ENCODE data around the gene ABCF2. TPM values are rescaled to one million over a fixed set of nuclear protein-coding genes. Genes with fewer than 3 reads are reported as not detected.

Gene ABCF2
- total RNA-seq = 10 to 100 TPM; 17.2 to 37.8 (median 27.7) TPM
- 10 to 100 TPM; 27.1 to 47.5 TPM for polyA plus RNA-seq
- total RNA-seq = 13.5 reads per million, percentile 42 among the genes with 10 or more reads in this experiment

DNA sequence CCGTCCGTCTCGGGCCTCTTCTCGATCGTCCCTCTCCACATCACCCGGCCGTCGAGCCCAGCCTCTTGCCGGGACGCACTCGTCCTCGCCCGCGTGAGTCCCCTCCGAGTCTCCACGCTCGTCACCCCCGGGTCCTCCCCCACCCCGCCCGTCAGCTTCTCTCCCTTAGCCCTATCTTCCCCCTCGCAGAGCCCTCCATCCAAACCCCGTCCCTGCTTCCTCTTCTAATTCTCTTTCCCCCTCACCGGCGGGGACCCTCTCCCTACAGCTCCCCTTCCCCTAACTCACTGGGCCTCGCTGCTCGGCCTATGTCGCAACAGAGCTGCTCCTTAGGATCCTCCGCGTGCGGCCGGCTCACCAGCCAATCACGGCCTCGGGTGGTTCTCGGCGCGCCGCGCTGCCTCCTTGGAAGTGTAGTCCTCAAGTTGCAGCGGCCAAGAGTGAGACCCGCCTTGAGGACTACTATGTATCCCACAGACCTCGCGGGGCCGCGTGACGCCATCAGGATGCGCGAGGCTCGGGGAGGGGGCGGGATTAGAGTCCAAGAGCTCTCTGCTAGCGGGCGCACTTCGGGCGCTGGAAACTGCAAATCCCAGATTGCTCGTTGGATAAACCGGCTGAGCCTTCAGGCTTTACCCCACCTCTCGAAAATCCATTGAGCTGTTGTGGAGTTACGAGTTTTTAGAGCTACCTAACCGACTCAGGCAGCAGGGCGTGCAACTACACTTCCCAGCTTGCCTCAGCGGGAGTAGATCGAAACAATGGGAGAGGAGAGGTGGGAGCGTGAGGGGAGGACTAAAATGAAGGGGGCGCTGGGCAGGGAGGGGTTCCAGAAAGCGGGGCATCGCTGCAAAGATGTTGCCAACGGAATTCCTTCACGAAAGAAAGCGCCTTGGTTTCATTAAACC is at the start of gene ABCF2:
Gene ABCF2, minus strand, starts transcription at position 331 of the 908 bp plus-strand sequence. CDS start 747 bp downstream, outside the sequence.
- H3K27ac Mint-ChIP-seq = peak within 1 kb of the TSS; percentile 68 to 97 (median 95)
- Histone ChIP-seq H3K27me3 (ENCODE audit: control insufficient read depth in 2 of 2, insufficient read depth in 2 of 2, low read length in 2 of 2) (no peaks in the 10 kb centered on the region), H3K4me1 (ENCODE audit: control insufficient read depth in 2 of 2, insufficient read depth in 2 of 2, low read length in 2 of 2) (peaks cover 16 to 25% of the 10 kb centered on the region in 2 donors), H3K4me3 (ENCODE audit: low read length) (peak within 1 kb of the TSS; percentile 91), H3K27ac (ENCODE audit: low read depth, low read length) (peak within 1 kb of the TSS; percentile 84), H3K36me3 (ENCODE audit: control insufficient read depth in 2 of 3, insufficient read depth in 3 of 3, low read length in 3 of 3) (peaks cover 5 to 31% (median 9%) of the 10 kb centered on the region in 3 experiments), H3K9me3 (ENCODE audit: control insufficient read depth in 2 of 3, low read length in 3 of 3) (no peaks in the 10 kb centered on the region)
- H3K4me1 Mint-ChIP-seq = peaks cover 31 to 55% (median 47%) of the 10 kb centered on the region in 7 donors
- H3K27me3 Mint-ChIP-seq = peaks cover 0 to 6% (median 0%) of the 10 kb centered on the region in 5 donors
- CTCF ChIA-PET = no interaction called here
- ATAC-seq = peak; percentile 99
- peak; percentile 91 to 98 (median 97) for DNase-seq
- H3K36me3 Mint-ChIP-seq = peaks cover 9 to 32% (median 11%) of the 10 kb centered on the region in 5 donors
- no peaks in the 10 kb centered on the region for H3K9me3 Mint-ChIP-seq
- peak within 1 kb of the TSS; percentile 90 to 99 (median 97) for H3K4me3 Mint-ChIP-seq
- intact Hi-C loops (cut with micrococcal nuclease) = loop anchor here (1.0 to 10.0 kb wide), 21 partner anchors 16 to 1962 kb away; partner anchors contain the start of genes ABCB8 (in 2 of the 2), NUB1 (in 2 of the 2), RHEB (in 2 of the 2) and ZNF862 (in 2 of the 2)
- POLR2A ChIA-PET = interaction anchor here (0.6 to 2.2 kb wide), 7 partner anchors 13 to 849 kb away, joined by 3 to 10 read pairs (median 4); partner anchors contain the start of gene NUB1

DNA sequence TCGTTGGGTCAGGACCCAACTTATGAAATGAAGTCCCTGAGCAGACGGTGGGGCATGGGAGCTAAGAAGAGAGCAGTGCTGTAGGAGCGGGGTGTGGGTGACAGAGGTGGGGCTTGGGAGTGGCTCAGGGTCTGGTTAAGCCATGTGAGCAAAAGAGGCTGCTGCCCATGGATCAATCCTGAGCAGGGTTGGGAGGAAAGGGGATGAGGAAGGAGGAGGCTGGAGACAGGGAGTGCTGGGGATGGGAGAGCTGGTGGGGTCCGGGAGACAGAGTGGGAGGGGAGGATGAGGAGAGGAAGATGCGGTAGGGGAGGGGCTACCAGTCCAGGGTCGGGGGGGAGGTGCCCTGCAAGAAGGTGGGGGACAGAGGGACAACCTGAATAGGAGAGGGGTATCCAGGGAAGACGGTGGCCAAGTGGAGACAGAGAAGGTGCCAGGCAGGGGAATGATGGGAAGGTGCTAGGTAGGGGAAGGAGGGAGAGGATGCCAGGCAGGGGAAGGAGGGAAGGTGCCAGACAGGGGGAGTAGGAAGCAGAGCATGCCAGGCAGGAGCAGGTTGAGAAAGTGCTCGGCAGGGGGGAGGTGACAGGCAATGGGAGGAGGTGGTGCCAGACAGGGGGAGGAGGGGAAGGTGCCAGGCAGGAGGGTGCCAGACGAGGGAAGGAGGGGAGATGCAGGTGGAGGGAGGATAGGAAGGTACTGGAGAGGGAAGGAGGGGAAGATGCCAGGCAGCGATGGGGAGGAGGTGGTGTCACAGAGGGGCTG is 49.0 kb upstream of the ABCF2 start:
- intact Hi-C loops (cut with micrococcal nuclease) = loop anchor here in 1 of 2 donors (2.0 kb wide), 3 partner anchors 31 to 75 kb away; partner anchors contain the start of gene CHPF2
- no peak overlapping the region for H3K4me3 ChIP-seq (ENCODE audit: low read length)
- H3K9me3 Mint-ChIP-seq = no peaks in the 10 kb centered on the region
- peaks cover 28 to 44% (median 38%) of the 10 kb centered on the region in 7 donors for H3K4me1 Mint-ChIP-seq
- peak overlapping the region; percentile 27 to 87 (median 66) for H3K4me3 Mint-ChIP-seq
- H3K36me3 Mint-ChIP-seq = no peaks in the 10 kb centered on the region
- no peaks in the 10 kb centered on the region for H3K27me3 ChIP-seq (ENCODE audit: control insufficient read depth in 2 of 2, insufficient read depth in 2 of 2, low read length in 2 of 2)
- H3K27me3 Mint-ChIP-seq = peaks cover 0 to 25% (median 6%) of the 10 kb centered on the region in 5 donors
- H3K27ac ChIP-seq (ENCODE audit: low read depth, low read length) = no peak overlapping the region
- DNase-seq (no peak), ATAC-seq (no peak)
- no peaks in the 10 kb centered on the region for H3K36me3 ChIP-seq (ENCODE audit: control insufficient read depth in 2 of 3, insufficient read depth in 3 of 3, low read length in 3 of 3)
- H3K4me1 ChIP-seq (ENCODE audit: control insufficient read depth in 2 of 2, insufficient read depth in 2 of 2, low read length in 2 of 2) = peaks cover 15 to 22% of the 10 kb centered on the region in 2 donors
- peak overlapping the region in 2 of 9 donors; percentile 34 to 58 for H3K27ac Mint-ChIP-seq
- POLR2A ChIA-PET = no interaction called here
- CTCF ChIA-PET = no interaction called here
- no peaks in the 10 kb centered on the region for H3K9me3 ChIP-seq (ENCODE audit: control insufficient read depth in 2 of 3, low read length in 3 of 3)

DNA sequence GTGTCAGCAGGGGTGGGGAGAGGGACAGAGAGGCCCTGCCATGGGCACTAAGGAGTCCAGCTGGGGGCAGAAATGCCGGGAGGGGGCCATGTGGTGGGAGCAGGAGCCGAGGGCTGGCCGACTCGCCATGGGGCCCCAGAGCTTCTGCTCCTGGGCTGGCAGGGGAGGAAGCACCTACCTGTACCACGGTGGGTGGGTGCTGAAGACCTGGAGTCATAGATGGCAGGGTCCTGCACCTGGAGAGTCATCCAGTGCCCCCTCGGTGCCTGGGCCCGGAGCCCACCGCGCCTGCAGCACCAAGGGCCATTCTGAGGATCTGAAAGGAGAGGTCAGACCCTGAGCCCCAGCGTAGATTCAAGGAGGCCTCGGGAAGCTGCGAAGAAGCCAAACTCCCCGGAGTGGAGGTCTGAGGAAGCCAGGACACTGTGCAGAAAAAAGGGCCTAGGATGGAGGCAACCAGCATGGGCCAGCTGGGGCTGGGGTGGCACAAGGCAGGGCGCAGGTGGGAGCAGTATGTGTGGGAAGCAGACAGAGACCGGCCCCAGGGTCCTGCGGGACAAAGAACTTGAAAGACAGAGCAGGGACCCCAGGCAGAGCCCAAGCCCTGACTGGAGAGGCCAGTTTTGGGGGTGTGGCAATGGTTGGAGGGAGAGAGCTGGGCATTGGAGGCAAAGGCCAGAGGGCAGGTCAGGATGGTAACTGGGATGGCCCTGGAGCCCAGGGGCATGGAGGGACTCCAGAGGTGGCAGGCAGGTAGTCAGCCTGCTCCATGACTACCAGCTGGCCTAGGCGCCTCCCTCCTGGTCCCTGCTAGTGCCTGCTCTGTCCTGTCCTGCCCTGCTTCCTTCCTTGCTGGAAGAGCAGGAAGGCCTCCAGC is 48.2 kb upstream of the ABCF2 start:
- Mint-ChIP-seq H3K27ac (peak overlapping the region in 5 of 9 donors; percentile 20 to 74 (median 41)), H3K9me3 (no peaks in the 10 kb centered on the region), H3K27me3 (peaks cover 0 to 21% (median 0%) of the 10 kb centered on the region in 5 donors), H3K4me3 (peak overlapping the region in 8 of 10 donors; percentile 52 to 87 (median 72)), H3K4me1 (peaks cover 28 to 46% (median 38%) of the 10 kb centered on the region in 7 donors), H3K36me3 (peaks cover 0 to 5% (median 0%) of the 10 kb centered on the region in 5 donors)
- no peaks in the 10 kb centered on the region for H3K9me3 ChIP-seq (ENCODE audit: control insufficient read depth in 2 of 3, low read length in 3 of 3)
- ChIA-PET POLR2A (no interaction called here), CTCF (interaction anchor here (0.9 kb wide), 1 partner anchor 32 kb away, joined by 3 read pairs; no protein-coding TSS in a partner anchor)
- no peak overlapping the region for H3K4me3 ChIP-seq (ENCODE audit: low read length)
- H3K4me1 ChIP-seq (ENCODE audit: control insufficient read depth in 2 of 2, insufficient read depth in 2 of 2, low read length in 2 of 2) = peaks cover 15 to 22% of the 10 kb centered on the region in 2 donors
- ATAC-seq (no peak), DNase-seq (no peak)
- no peak overlapping the region for H3K27ac ChIP-seq (ENCODE audit: low read depth, low read length)
- H3K36me3 ChIP-seq (ENCODE audit: control insufficient read depth in 2 of 3, insufficient read depth in 3 of 3, low read length in 3 of 3) = no peaks in the 10 kb centered on the region
- H3K27me3 ChIP-seq (ENCODE audit: control insufficient read depth in 2 of 2, insufficient read depth in 2 of 2, low read length in 2 of 2) = no peaks in the 10 kb centered on the region
- intact Hi-C loops (cut with micrococcal nuclease) = no loop called here

DNA sequence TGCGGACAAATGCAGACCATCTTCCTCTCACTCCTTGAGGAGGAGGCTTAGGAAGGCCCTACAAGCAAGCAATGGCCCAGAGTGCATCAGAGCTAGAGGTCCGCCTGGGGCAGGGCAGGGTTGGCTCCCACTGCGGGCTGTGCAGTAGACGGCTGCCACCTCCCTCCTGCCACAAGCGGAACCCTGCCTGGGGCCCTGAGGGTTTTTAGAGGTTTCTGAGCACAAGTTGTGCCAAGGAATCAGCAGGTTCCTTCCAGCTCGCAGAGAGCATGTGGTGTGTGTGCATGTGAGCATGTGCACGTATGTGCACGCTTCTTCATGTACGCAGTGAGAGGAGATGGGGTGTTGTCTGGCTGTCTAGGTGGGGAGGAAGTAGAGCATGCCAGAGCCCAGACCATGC is 47.4 kb upstream of the ABCF2 start:
- CTCF ChIA-PET = interaction anchor here (0.9 kb wide), 1 partner anchor 31 kb away, joined by 3 read pairs; no protein-coding TSS in a partner anchor
- Mint-ChIP-seq H3K4me3 (peak overlapping the region in 8 of 10 donors; percentile 0 to 87 (median 50)), H3K4me1 (peaks cover 28 to 46% (median 38%) of the 10 kb centered on the region in 7 donors), H3K27me3 (peaks cover 0 to 17% (median 0%) of the 10 kb centered on the region in 5 donors), H3K36me3 (peaks cover 0 to 10% (median 0%) of the 10 kb centered on the region in 5 donors), H3K9me3 (no peaks in the 10 kb centered on the region), H3K27ac (peak overlapping the region in 5 of 9 donors; percentile 2 to 78 (median 41))
- intact Hi-C loops (cut with micrococcal nuclease) = no loop called here
- Histone ChIP-seq H3K9me3 (ENCODE audit: control insufficient read depth in 2 of 3, low read length in 3 of 3) (no peaks in the 10 kb centered on the region), H3K27ac (ENCODE audit: low read depth, low read length) (no peak overlapping the region), H3K36me3 (ENCODE audit: control insufficient read depth in 2 of 3, insufficient read depth in 3 of 3, low read length in 3 of 3) (no peaks in the 10 kb centered on the region), H3K4me3 (ENCODE audit: low read length) (no peak overlapping the region), H3K27me3 (ENCODE audit: control insufficient read depth in 2 of 2, insufficient read depth in 2 of 2, low read length in 2 of 2) (no peaks in the 10 kb centered on the region), H3K4me1 (ENCODE audit: control insufficient read depth in 2 of 2, insufficient read depth in 2 of 2, low read length in 2 of 2) (peaks cover 15 to 22% of the 10 kb centered on the region in 2 donors)
- no peak for DNase-seq
- ATAC-seq = no peak
- POLR2A ChIA-PET = no interaction called here

DNA sequence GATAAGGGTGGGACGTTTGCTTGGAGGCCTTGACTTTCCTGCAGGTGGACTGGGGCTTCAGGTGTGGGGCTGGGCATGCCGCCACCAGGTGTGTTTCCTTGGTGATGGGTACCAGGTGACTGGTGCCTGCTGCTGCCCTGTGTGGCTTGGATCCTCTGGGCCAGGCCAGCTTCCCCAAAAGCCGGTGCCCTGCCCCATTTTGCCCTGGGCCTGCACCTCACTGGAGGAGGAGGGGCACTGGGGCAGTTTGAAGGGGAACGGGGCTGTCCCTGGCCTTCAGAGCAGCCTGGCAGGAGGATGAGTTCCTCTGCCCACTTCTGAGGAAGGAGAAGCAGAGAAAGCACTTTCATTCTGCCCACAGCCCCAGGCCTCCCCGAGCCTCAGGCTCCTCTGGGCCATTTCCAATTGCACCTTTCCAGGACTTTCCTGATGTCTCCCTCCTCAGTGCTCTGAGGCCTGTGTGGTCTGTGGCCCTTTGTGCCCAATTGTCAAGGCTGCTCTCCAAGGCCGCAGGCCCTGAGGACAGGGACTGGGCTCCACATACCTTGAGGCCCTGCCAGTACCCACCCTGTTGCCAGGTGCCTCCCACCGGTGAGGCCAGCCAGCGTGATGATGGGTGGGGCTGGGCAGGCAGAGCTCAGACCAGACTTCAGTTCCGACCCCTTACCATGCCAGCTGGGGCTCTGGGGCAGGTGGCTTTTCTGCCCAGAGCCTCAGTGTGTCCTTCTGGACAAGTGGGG is 46.8 kb upstream of the ABCF2 start:
- H3K9me3 ChIP-seq (ENCODE audit: control insufficient read depth in 2 of 3, low read length in 3 of 3) = no peaks in the 10 kb centered on the region
- no peak for DNase-seq
- ChIA-PET CTCF (no interaction called here), POLR2A (no interaction called here)
- no peaks in the 10 kb centered on the region for H3K27me3 ChIP-seq (ENCODE audit: control insufficient read depth in 2 of 2, insufficient read depth in 2 of 2, low read length in 2 of 2)
- H3K9me3 Mint-ChIP-seq = no peaks in the 10 kb centered on the region
- H3K27ac ChIP-seq (ENCODE audit: low read depth, low read length) = no peak overlapping the region
- intact Hi-C loops (cut with micrococcal nuclease) = no loop called here
- ATAC-seq = peak; percentile 18
- H3K27ac Mint-ChIP-seq = no peak overlapping the region
- H3K4me3 Mint-ChIP-seq = no peak overlapping the region
- H3K36me3 ChIP-seq (ENCODE audit: control insufficient read depth in 2 of 3, insufficient read depth in 3 of 3, low read length in 3 of 3) = no peaks in the 10 kb centered on the region
- H3K27me3 Mint-ChIP-seq = peaks cover 0 to 17% (median 0%) of the 10 kb centered on the region in 5 donors
- H3K4me3 ChIP-seq (ENCODE audit: low read length) = no peak overlapping the region
- peaks cover 0 to 10% (median 0%) of the 10 kb centered on the region in 5 donors for H3K36me3 Mint-ChIP-seq
- H3K4me1 ChIP-seq (ENCODE audit: control insufficient read depth in 2 of 2, insufficient read depth in 2 of 2, low read length in 2 of 2) = peaks cover 15 to 22% of the 10 kb centered on the region in 2 donors
- H3K4me1 Mint-ChIP-seq = peaks cover 28 to 46% (median 38%) of the 10 kb centered on the region in 7 donors

Measured in naive thymus-derived CD4-positive, alpha-beta T cell (primary cell).